ENCODE measurements around the gene FLNB.

GRCh38 chr3:58173669-58174398 lies 165.6 kb downstream of the FLNB start:
- TF ChIP-seq CTCF (IDR thresholded peaks at IDR 0.05) (peak; percentile 60), EZH2 (IDR thresholded peaks at IDR 0.05) (no peak)
